H1 (cell line): ENCODE measurements around the gene PACSIN1. TPM values are rescaled to one million over a fixed set of nuclear protein-coding genes. Genes with fewer than 3 reads are reported as not detected.

Source experiments
- SIN3A ChIP-seq, 2 experiments: IDR thresholded peaks in 1 of 2; conservative IDR thresholded peaks in 1 of 2; 2 replicates each; pipeline ENCODE4 v1.6.1; 2011 to 2012; ENCODE audit warnings: low read length in 2 of 2, improper control_type of control experiment in 1 of 2, low read depth in 1 of 2, mild to moderate bottlenecking in 1 of 2
- polyA plus RNA-seq, 7 experiments: library from polyadenylated mRNA; depleted of rRNA in 3 of 7; stranded (reverse) in 5 of 7; unstranded in 2 of 7; fragments of >200 nt in 5 of 7; fragments of 200-250 nt in 2 of 7; gene quantifications; 1 replicate in 5 of 7; 2 replicates in 1 of 7; 4 replicates in 1 of 7; pipeline versions ENCODE4 v1.2.1 to v1.2.3, GENCODE V29; 2011 to 2013; ENCODE audit warnings: missing spikeins in 2 of 7, mixed read lengths in 2 of 7
- total RNA-seq: library from RNA; stranded (reverse); fragmentation: NEBNext Ultra II Directional; extraction: Animal tissue kit (Norgen Biotek cat#: 25700); gene quantifications from 2 replicates; pipeline ENCODE4 v1.2.1, GENCODE V29; 2021

PACSIN1 gene
- total and polyA plus RNA-seq, 2 of the 8 experiments (the other 6 are each of a cell fraction or from before 2014, with no cell fraction given): 5.9 to 11.1 TPM

GRCh38 chr6:34457382-34457741 lies 8.5 kb upstream of the PACSIN1 start (continued):
- no peak for TF ChIP-seq SIN3A (conservative IDR thresholded peaks at IDR 0.05 in 1 of 2, IDR thresholded peaks at IDR 0.05 in 1 of 2; ENCODE audit: low read depth in 1 of 2, low read length in 2 of 2)
